SK-N-SH treated with all-trans-retinoic acid at 6 μM for 48 hours (cell line): Measurements from ENCODE around the gene POLR3G.

ENCODE experiments used
- ATAC-seq: fragments of 200-7000 bp; cut with Tn5 transposase; 3 replicates; pipeline ENCODE4 v1.9.1; 2020; ENCODE audit warnings: mild to moderate bottlenecking, moderate library complexity
- ARNTL ChIP-seq: fragments of 450-650 bp; formaldehyde crosslinking; IDR thresholded peaks from 2 replicates; pipeline ENCODE4 v1.5.0; 2020; ENCODE audit warnings: low read depth, mild to moderate bottlenecking, moderate library complexity, borderline replicate concordance
- BACH2 ChIP-seq: fragments of 250-450 bp; sonication (Bioruptor Pico); IDR thresholded peaks from 2 replicates; pipeline ENCODE4 v1.9.0; 2021; ENCODE audit warnings: mild to moderate bottlenecking, borderline replicate concordance
- CSDC2 ChIP-seq: fragments of 250-450 bp; sonication (Bioruptor Pico); IDR thresholded peaks from 2 replicates; pipeline ENCODE4 v1.5.0; 2020; ENCODE audit warnings: mild to moderate bottlenecking, moderate library complexity
- ESRRG ChIP-seq: fragments of 250-450 bp; sonication (Bioruptor Pico); IDR thresholded peaks from 2 replicates; pipeline ENCODE4 v1.6.1; 2021; ENCODE audit warnings: mild to moderate bottlenecking
- GLIS3 ChIP-seq: fragments of 250-450 bp; sonication (Bioruptor Pico); IDR thresholded peaks from 2 replicates; pipeline ENCODE4 v1.5.0; 2020; ENCODE audit warnings: mild to moderate bottlenecking, moderate library complexity
- ISL1 ChIP-seq: fragments of 250-450 bp; sonication (Bioruptor Pico); IDR thresholded peaks from 2 replicates; pipeline ENCODE4 v2.1.2; 2022; ENCODE audit warnings: mild to moderate bottlenecking, moderate library complexity
- OSR1 ChIP-seq: fragments of 250-450 bp; sonication (Bioruptor Pico); IDR thresholded peaks from 2 replicates; pipeline ENCODE4 v1.8.0; 2022; ENCODE audit warnings: moderate library complexity, mild to moderate bottlenecking, inconsistent platforms
- PPARA ChIP-seq: fragments of 250-450 bp; sonication (Bioruptor Pico); IDR thresholded peaks from 2 replicates; pipeline ENCODE4 v1.5.0; 2020; ENCODE audit warnings: mild to moderate bottlenecking, borderline replicate concordance
- RARB ChIP-seq: fragments of 250-450 bp; sonication (Bioruptor Pico); IDR thresholded peaks from 2 replicates; pipeline ENCODE4 v1.8.0; 2021; ENCODE audit warnings: mild to moderate bottlenecking, moderate library complexity
- SNAI2 ChIP-seq: fragments of 250-450 bp; sonication (Bioruptor Pico); IDR thresholded peaks from 2 replicates; pipeline ENCODE4 v1.5.0; 2020; ENCODE audit warnings: mild to moderate bottlenecking, moderate library complexity
- TCF4 ChIP-seq: fragments of 250-450 bp; sonication (Bioruptor Pico); IDR thresholded peaks from 2 replicates; pipeline ENCODE4 v1.8.0; 2021; ENCODE audit warnings: mild to moderate bottlenecking, moderate library complexity, borderline replicate concordance
- TOX ChIP-seq: fragments of 250-450 bp; sonication (Bioruptor Pico); IDR thresholded peaks from 2 replicates; pipeline ENCODE4 v1.8.0; 2021; ENCODE audit warnings: mild to moderate bottlenecking, moderate library complexity, borderline replicate concordance
- ZC3H10 ChIP-seq: fragments of 250-450 bp; sonication (Bioruptor Pico); IDR thresholded peaks from 2 replicates; pipeline ENCODE4 v1.5.1; 2021; ENCODE audit warnings: mild to moderate bottlenecking, moderate library complexity
- ZFP30 ChIP-seq: fragments of 450-650 bp; formaldehyde crosslinking; IDR thresholded peaks from 2 replicates; pipeline ENCODE4 v1.5.0; 2022; ENCODE audit warnings: mild to moderate bottlenecking, moderate library complexity
- ZNF70 ChIP-seq: fragments of 450-650 bp; formaldehyde crosslinking; IDR thresholded peaks from 2 replicates; pipeline ENCODE4 v1.5.0; 2020; ENCODE audit warnings: mild to moderate bottlenecking, moderate library complexity
- ZNF8 ChIP-seq: fragments of 450-650 bp; formaldehyde crosslinking; IDR thresholded peaks from 2 replicates; pipeline ENCODE4 v1.5.0; 2020; ENCODE audit warnings: mild to moderate bottlenecking, moderate library complexity
- TF ChIP-seq, protein P1 (sequence below): fragments of 250-450 bp; sonication (Bioruptor Pico); IDR thresholded peaks from 2 replicates; pipeline ENCODE4 v1.5.1; 2020; ENCODE audit warnings: low read depth, mild to moderate bottlenecking, moderate library complexity
- TF ChIP-seq, protein P2 (sequence below): fragments of 250-450 bp; sonication (Bioruptor Pico); IDR thresholded peaks from 2 replicates; pipeline ENCODE4 v1.5.1; 2021; ENCODE audit warnings: mild to moderate bottlenecking, moderate library complexity
- TF ChIP-seq, protein P3 (sequence below): fragments of 250-450 bp; sonication (Bioruptor Pico); IDR thresholded peaks from 2 replicates; pipeline ENCODE4 v1.8.0; 2020; ENCODE audit warnings: mild to moderate bottlenecking, moderate library complexity, borderline replicate concordance
- TF ChIP-seq, protein P4 (sequence below): fragments of 250-450 bp; sonication (Bioruptor Pico); IDR thresholded peaks from 2 replicates; pipeline ENCODE4 v1.8.0; 2021; ENCODE audit warnings: low read depth, mild to moderate bottlenecking, moderate library complexity, borderline replicate concordance

Gene POLR3G

DNA sequence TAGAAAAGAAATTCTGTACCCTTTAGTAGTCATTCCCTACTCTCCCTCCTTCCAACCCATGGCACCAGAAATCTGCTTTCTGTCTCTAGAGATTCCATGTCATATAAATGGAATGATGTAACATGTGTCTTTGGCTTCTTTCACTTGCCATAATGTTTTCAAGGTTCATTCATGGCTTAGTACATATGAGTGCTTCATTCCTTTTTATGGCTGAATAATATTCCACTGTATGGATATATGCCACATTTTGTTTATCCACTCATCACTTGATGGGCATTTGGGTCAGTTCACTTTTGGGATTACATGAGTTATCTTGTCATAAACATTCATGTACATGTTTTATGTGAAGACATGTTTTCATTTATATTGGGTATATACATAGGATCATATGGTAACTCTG, 19.4 kb downstream of the POLR3G start (continued):
- no peak for TF ChIP-seq ZC3H10 (CRISPR knock-in tag)
- TF ChIP-seq ZFP30 (CRISPR knock-in tag), result no peak
- no peak for TF ChIP-seq TOX (CRISPR knock-in tag)
- TF ChIP-seq, all 23 proteins: peak for 0

DNA sequence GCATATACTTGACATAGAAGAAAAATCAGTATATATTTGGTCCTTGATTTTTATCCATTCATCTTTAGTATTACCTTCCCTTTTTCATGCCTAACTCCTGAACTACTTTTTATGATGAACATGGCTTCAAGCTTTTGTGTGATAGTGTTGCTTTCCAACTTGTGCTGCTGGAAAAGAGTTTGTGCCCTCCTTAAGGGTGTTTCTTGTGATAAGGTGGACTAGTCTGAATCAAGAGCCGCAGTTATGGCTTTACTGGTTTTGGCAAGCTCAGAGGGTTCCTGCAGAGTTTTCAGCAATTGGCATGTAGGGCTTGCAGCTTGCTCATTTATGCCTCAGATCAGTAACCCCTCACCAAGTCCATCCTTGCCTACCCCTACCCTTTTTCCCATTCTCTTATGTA, 20.5 kb downstream of the POLR3G start:
- TF ChIP-seq PPARA (CRISPR knock-in tag) (no peak), GLIS3 (CRISPR knock-in tag) (no peak), TOX (CRISPR knock-in tag) (no peak), ZFP30 (CRISPR knock-in tag) (no peak), CSDC2 (CRISPR knock-in tag) (no peak), RARB (no peak)
- TF ChIP-seq, protein P1, sequence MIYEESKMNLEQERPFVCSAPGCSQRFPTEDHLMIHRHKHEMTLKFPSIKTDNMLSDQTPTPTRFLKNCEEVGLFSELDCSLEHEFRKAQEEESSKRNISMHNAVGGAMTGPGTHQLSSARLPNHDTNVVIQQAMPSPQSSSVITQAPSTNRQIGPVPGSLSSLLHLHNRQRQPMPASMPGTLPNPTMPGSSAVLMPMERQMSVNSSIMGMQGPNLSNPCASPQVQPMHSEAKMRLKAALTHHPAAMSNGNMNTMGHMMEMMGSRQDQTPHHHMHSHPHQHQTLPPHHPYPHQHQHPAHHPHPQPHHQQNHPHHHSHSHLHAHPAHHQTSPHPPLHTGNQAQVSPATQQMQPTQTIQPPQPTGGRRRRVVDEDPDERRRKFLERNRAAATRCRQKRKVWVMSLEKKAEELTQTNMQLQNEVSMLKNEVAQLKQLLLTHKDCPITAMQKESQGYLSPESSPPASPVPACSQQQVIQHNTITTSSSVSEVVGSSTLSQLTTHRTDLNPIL (CRISPR knock-in tag), result no peak
- TF ChIP-seq, protein P2, sequence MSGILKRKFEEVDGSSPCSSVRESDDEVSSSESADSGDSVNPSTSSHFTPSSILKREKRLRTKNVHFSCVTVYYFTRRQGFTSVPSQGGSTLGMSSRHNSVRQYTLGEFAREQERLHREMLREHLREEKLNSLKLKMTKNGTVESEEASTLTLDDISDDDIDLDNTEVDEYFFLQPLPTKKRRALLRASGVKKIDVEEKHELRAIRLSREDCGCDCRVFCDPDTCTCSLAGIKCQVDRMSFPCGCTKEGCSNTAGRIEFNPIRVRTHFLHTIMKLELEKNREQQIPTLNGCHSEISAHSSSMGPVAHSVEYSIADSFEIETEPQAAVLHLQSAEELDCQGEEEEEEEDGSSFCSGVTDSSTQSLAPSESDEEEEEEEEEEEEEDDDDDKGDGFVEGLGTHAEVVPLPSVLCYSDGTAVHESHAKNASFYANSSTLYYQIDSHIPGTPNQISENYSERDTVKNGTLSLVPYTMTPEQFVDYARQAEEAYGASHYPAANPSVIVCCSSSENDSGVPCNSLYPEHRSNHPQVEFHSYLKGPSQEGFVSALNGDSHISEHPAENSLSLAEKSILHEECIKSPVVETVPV, result no peak
- no peak for ATAC-seq

DNA sequence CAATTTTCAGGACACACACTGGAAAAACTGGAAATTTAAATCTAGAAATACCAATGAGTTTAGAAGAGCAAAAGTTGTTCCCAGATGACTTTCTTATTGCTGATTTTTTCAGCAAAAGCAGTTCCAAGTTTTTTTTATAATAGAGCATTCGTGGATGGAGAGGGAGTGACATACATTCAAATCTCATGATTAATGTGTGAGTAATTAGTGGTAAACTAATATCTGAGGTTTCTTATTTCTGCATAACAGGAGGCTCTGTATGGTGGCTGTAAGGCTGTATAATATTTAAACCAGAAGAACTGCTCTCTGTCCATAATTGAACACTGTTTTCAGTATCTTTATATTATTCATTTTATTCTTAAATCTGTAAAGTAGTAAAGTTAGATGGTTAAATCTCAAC, 28.9 kb downstream of the POLR3G start:
- no peak for ATAC-seq
- TF ChIP-seq ISL1 (CRISPR knock-in tag), result no peak
- TF ChIP-seq CSDC2 (CRISPR knock-in tag), result no peak
- TF ChIP-seq, protein P3, sequence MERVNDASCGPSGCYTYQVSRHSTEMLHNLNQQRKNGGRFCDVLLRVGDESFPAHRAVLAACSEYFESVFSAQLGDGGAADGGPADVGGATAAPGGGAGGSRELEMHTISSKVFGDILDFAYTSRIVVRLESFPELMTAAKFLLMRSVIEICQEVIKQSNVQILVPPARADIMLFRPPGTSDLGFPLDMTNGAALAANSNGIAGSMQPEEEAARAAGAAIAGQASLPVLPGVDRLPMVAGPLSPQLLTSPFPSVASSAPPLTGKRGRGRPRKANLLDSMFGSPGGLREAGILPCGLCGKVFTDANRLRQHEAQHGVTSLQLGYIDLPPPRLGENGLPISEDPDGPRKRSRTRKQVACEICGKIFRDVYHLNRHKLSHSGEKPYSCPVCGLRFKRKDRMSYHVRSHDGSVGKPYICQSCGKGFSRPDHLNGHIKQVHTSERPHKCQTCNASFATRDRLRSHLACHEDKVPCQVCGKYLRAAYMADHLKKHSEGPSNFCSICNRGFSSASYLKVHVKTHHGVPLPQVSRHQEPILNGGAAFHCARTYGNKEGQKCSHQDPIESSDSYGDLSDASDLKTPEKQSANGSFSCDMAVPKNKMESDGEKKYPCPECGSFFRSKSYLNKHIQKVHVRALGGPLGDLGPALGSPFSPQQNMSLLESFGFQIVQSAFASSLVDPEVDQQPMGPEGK (CRISPR knock-in tag), result no peak
- TF ChIP-seq, protein P2, result no peak
- no peak for TF ChIP-seq TCF4 (CRISPR knock-in tag)
- TF ChIP-seq GLIS3 (CRISPR knock-in tag), result no peak
- TF ChIP-seq, protein P4, sequence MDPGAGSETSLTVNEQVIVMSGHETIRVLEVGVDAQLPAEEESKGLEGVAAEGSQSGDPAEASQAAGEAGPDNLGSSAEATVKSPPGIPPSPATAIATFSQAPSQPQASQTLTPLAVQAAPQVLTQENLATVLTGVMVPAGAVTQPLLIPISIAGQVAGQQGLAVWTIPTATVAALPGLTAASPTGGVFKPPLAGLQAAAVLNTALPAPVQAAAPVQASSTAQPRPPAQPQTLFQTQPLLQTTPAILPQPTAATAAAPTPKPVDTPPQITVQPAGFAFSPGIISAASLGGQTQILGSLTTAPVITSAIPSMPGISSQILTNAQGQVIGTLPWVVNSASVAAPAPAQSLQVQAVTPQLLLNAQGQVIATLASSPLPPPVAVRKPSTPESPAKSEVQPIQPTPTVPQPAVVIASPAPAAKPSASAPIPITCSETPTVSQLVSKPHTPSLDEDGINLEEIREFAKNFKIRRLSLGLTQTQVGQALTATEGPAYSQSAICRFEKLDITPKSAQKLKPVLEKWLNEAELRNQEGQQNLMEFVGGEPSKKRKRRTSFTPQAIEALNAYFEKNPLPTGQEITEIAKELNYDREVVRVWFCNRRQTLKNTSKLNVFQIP (CRISPR knock-in tag), result no peak
- no peak for TF ChIP-seq ARNTL (CRISPR knock-in tag)
- no peak for TF ChIP-seq RARB
- no peak for TF ChIP-seq ZNF70 (CRISPR knock-in tag)
- no peak for TF ChIP-seq PPARA (CRISPR knock-in tag)
- TF ChIP-seq ESRRG, result no peak
- no peak for TF ChIP-seq ZNF8
- TF ChIP-seq, protein P1 (CRISPR knock-in tag), result no peak
- TF ChIP-seq BACH2 (CRISPR knock-in tag), result no peak
- TF ChIP-seq ZFP30 (CRISPR knock-in tag), result no peak
- TF ChIP-seq TOX (CRISPR knock-in tag), result no peak
- TF ChIP-seq OSR1, result no peak
- TF ChIP-seq, all 23 proteins: peak for 0

DNA sequence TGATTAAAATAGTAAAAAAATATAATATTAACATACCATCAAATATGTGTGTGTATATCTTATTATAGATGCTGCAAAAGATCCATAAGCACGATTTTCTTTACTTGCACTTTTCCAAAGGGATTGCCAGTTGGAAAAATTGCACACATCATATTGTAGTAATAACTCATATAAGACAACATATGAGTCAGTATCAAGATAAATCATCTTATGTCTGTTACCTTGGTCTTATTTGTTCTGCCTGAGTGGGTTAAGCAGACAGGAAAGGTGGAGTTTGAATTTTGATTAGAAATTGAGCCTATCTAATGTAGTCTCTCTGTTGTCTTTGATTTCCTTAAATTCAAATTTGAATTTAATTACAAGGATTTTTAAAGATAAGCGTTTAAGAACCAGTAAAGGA, 30.1 kb downstream of the POLR3G start:
- ATAC-seq, result no peak
- TF ChIP-seq ARNTL (CRISPR knock-in tag) (no peak), ZNF8 (no peak), CSDC2 (CRISPR knock-in tag) (no peak), GLIS3 (CRISPR knock-in tag) (no peak), TCF4 (CRISPR knock-in tag) (no peak), TOX (CRISPR knock-in tag) (no peak), RARB (no peak), OSR1 (no peak), ZFP30 (CRISPR knock-in tag) (no peak), SNAI2 (CRISPR knock-in tag) (no peak), ESRRG (no peak), ZC3H10 (CRISPR knock-in tag) (no peak), BACH2 (CRISPR knock-in tag) (no peak), ISL1 (CRISPR knock-in tag) (no peak), PPARA (CRISPR knock-in tag) (no peak)
- TF ChIP-seq, protein P2, result no peak
- TF ChIP-seq, protein P4 (CRISPR knock-in tag), result no peak
